ENCODE results near the gene TAF8.
"Not testable (repeated sequence)": the region's sequence is repeated elsewhere in the genome, so short reads cannot be mapped to it uniquely, and the experiment has no call there.

DNA sequence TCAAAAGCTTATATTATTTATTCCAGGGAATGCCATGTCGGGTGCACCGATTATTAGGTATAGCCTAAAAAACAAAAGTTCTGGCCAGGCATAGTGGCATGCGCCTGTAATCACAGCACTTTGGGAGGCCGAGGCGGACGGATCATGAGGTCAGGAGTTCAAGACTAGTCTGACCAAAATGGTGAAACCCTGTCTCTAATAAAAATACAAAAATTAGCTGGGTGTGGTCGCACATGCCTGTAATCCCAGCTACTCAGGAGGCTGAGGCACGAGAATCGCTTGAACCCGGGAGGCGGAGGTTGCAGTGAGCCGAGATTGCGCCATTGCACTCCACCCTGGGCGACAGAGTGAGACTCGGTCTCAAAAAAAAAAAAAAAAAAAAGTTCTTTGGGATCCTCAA, 12.7 kb upstream of the TAF8 start:
- TF ChIP-seq, protein P1, sequence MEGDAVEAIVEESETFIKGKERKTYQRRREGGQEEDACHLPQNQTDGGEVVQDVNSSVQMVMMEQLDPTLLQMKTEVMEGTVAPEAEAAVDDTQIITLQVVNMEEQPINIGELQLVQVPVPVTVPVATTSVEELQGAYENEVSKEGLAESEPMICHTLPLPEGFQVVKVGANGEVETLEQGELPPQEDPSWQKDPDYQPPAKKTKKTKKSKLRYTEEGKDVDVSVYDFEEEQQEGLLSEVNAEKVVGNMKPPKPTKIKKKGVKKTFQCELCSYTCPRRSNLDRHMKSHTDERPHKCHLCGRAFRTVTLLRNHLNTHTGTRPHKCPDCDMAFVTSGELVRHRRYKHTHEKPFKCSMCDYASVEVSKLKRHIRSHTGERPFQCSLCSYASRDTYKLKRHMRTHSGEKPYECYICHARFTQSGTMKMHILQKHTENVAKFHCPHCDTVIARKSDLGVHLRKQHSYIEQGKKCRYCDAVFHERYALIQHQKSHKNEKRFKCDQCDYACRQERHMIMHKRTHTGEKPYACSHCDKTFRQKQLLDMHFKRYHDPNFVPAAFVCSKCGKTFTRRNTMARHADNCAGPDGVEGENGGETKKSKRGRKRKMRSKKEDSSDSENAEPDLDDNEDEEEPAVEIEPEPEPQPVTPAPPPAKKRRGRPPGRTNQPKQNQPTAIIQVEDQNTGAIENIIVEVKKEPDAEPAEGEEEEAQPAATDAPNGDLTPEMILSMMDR (IDR thresholded peaks at IDR 0.05), result not testable (repeated sequence)
- not testable (repeated sequence) for TF ChIP-seq POLR2A (IDR thresholded peaks at IDR 0.05)
